ENCODE data around the gene RAB42. TPM values are rescaled to one million over a fixed set of nuclear protein-coding genes. Genes with fewer than 3 reads are reported as not detected.

Gene RAB42
- total RNA-seq, 1 donor from 2014 or later = 2.5 TPM

DNA sequence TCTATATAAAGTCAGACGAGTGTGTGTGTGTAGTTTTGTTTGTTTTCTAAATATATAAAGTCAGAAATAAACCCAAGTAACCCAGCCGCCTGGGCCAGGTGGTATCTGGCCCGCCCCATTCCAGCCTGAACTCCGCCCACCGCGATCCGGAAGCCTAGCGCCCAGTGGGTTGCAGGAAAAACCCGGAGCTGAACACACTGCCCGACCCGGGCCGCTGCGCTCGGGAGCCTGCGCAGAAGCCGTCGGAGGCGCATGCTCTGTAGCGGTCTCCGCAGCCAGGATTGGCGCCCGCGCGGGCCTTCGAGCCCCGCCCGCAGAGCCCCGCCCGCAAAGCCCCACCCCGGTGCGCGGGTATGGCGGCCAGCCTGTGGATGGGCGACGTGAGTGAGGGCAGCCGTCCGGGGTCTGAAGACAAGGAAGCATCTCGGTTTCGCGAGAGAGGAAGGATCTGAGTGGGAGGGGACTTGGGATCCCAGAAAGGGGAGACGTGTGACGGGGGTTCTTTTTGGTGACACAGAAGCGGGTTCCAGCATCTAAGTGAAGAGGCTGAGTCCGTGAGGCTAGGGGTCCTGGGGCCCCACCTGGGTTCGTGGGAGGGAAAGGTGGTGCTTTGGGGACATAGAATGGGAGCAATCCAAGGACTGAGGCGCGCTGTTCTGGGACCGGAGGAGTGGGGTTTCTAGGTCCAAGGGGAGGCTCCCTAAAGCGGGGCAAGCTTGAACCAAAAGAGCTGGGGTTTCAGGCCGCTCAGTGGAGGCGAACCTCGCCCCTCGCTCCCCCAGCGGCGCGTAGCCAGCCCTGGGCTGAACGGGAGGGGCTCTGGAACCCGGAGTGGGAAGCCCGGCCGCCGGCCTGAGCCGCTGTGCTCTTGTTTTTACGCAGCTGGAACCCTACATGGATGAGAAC is 39.1 kb upstream of the RAB42 start, which contains the start of gene TRNAU1AP:
Gene TRNAU1AP (plus strand): TSS at position 328 of the 906 bp plus-strand sequence. CDS start 26 bp downstream, at position 354.
- intact Hi-C loops (cut with DNase I) = no loop called here
- peak within 1 kb of the TSS; percentile 71 to 95 for H3K4me3 ChIP-seq

DNA sequence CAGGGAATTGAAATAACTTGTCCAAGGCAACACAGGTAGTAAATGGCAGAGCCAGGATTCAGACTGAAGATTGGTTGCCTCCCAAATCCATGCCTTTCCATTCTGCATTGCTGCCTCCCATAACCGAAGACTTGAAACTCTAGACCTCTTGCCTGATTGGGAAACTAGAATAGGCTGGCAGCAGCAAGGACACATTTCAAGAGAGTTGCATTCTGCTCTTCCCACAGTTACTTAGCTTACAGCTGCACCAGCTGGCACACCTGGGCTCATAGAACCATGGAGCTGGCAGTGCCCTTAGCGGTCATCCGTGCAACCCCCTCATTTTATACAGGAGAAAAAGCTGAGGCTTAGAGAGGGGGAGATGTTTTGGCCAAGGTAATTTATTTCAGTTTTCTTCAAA is 31.2 kb upstream of the RAB42 start:
- Histone ChIP-seq H3K27me3 (no peaks in the 10 kb centered on the region), H3K4me3 (no peak overlapping the region), H3K9me3 (no peaks in the 10 kb centered on the region), H3K27ac (no peak overlapping the region), H3K36me3 (peaks cover 4 to 92% of the 10 kb centered on the region in 2 donors), H3K4me1 (no peaks in the 10 kb centered on the region)
- intact Hi-C loops (cut with DNase I) = no loop called here
- DNase-seq (ENCODE audit: extremely low spot score in 2 of 2) = no peak
- TF ChIP-seq POLR2A (IDR thresholded peaks at IDR 0.05) (no peak), POLR2AphosphoS5 (IDR thresholded peaks at IDR 0.05; ENCODE audit: insufficient read depth in 1 of 2, low read depth in 1 of 2) (no peak)

More for the DNA sequence above, 39.1 kb upstream of the RAB42 start, which contains the start of gene TRNAU1AP:
- Histone ChIP-seq H3K27ac (peak within 1 kb of the TSS; percentile 95), H3K36me3 (peaks cover 4 to 25% of the 10 kb centered on the region in 2 donors), H3K27me3 (no peaks in the 10 kb centered on the region), H3K4me1 (peaks cover 19% of the 10 kb centered on the region), H3K9me3 (no peaks in the 10 kb centered on the region)
- DNase-seq (ENCODE audit: extremely low spot score in 2 of 2) = peak in 1 of 2 donors; percentile 96
- TF ChIP-seq POLR2A (IDR thresholded peaks at IDR 0.05) (peak in 1 of 2 donors; percentile 85), POLR2AphosphoS5 (IDR thresholded peaks at IDR 0.05; ENCODE audit: insufficient read depth in 1 of 2, low read depth in 1 of 2) (peak; percentile 97)
- TF ChIP-seq, protein P1, sequence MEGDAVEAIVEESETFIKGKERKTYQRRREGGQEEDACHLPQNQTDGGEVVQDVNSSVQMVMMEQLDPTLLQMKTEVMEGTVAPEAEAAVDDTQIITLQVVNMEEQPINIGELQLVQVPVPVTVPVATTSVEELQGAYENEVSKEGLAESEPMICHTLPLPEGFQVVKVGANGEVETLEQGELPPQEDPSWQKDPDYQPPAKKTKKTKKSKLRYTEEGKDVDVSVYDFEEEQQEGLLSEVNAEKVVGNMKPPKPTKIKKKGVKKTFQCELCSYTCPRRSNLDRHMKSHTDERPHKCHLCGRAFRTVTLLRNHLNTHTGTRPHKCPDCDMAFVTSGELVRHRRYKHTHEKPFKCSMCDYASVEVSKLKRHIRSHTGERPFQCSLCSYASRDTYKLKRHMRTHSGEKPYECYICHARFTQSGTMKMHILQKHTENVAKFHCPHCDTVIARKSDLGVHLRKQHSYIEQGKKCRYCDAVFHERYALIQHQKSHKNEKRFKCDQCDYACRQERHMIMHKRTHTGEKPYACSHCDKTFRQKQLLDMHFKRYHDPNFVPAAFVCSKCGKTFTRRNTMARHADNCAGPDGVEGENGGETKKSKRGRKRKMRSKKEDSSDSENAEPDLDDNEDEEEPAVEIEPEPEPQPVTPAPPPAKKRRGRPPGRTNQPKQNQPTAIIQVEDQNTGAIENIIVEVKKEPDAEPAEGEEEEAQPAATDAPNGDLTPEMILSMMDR (IDR thresholded peaks at IDR 0.05) = peak in 2 of 3 experiments; percentile 28 to 40

DNA sequence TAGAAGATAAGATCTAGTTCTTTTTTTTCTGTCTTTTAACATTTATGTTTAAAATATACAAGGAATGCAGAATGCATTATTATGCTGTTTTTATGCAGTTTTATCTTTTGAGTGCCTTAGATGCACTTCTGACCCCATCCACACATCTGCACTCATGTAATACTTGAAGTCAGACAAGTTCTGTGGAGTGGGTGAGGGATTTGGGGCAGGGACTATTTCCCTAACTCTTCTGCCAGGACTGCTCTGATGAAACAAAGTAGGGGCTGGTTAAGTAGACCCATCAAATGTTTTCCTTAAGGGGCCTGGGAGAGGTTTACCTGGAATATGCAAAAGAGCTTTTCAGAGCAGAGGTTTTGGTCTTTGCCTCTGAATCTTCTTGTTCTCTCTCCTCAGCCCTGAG is 27.8 kb upstream of the RAB42 start:
- no peak overlapping the region for H3K27ac ChIP-seq
- H3K9me3 ChIP-seq = no peaks in the 10 kb centered on the region
- H3K27me3 ChIP-seq = no peaks in the 10 kb centered on the region
- TF ChIP-seq, protein P1 (IDR thresholded peaks at IDR 0.05) = no peak
- TF ChIP-seq POLR2A (IDR thresholded peaks at IDR 0.05) = no peak
- no peak for TF ChIP-seq POLR2AphosphoS5 (IDR thresholded peaks at IDR 0.05; ENCODE audit: insufficient read depth in 1 of 2, low read depth in 1 of 2)
- H3K4me3 ChIP-seq = no peak overlapping the region
- intact Hi-C loops (cut with DNase I) = no loop called here
- no peak for DNase-seq (ENCODE audit: extremely low spot score in 2 of 2)
- H3K36me3 ChIP-seq = peaks cover 0 to 93% of the 10 kb centered on the region in 2 donors
- no peaks in the 10 kb centered on the region for H3K4me1 ChIP-seq

DNA sequence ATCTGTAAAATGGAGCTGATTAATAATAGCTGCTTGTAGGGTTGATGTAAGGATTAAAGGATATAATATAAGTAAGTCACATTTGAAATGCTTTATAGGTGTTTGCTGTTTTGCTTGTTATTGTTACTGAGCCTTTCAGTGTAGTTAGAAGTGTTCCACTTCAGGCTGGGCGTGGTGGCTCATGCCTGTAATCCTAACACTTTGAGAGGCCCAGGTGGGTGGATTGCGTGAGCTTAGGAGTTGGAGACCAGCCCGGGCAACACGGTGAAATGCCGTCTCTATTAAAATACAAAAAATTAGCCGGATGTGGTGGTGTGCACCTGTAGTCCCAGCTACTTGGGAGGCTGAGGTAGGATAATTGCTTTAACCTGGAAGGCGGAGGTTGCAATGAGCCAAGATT is 27.0 kb upstream of the RAB42 start:
- Histone ChIP-seq H3K9me3 (no peaks in the 10 kb centered on the region), H3K4me3 (no peak overlapping the region), H3K36me3 (peaks cover 0 to 85% of the 10 kb centered on the region in 2 donors), H3K27ac (no peak overlapping the region), H3K4me1 (no peaks in the 10 kb centered on the region), H3K27me3 (no peaks in the 10 kb centered on the region)
- intact Hi-C loops (cut with DNase I) = no loop called here
- no peak for DNase-seq (ENCODE audit: extremely low spot score in 2 of 2)
- no peak for TF ChIP-seq POLR2AphosphoS5 (IDR thresholded peaks at IDR 0.05; ENCODE audit: insufficient read depth in 1 of 2, low read depth in 1 of 2)
- TF ChIP-seq POLR2A (IDR thresholded peaks at IDR 0.05) = no peak
- TF ChIP-seq, protein P1 (IDR thresholded peaks at IDR 0.05) = no peak

DNA sequence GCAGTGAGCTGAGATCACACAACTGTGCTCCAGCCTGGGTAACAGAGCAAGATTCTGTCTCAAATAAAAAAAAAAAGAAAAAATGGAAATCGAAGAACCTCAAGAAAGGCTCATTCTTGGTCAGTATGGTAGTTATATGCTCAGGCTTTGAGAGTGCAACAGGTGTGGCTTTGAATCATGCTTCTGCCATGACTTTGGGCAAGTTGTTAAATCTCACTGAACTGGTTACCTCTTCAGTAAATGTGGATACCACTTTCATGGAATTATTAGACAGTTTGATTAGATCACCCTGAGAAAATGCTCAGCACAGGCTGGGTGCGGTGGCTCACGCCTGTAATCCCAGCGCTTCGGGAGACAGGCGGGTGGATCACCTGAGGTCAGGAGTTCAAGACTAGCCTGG is 26.3 kb upstream of the RAB42 start:
- TF ChIP-seq, protein P1 (IDR thresholded peaks at IDR 0.05) = no peak
- no peak for TF ChIP-seq POLR2AphosphoS5 (IDR thresholded peaks at IDR 0.05; ENCODE audit: insufficient read depth in 1 of 2, low read depth in 1 of 2)
- TF ChIP-seq POLR2A (IDR thresholded peaks at IDR 0.05) = no peak
- Histone ChIP-seq H3K4me3 (no peak overlapping the region), H3K9me3 (no peaks in the 10 kb centered on the region), H3K27ac (no peak overlapping the region), H3K36me3 (peaks cover 0 to 80% of the 10 kb centered on the region in 2 donors), H3K27me3 (no peaks in the 10 kb centered on the region), H3K4me1 (no peaks in the 10 kb centered on the region)
- intact Hi-C loops (cut with DNase I) = no loop called here
- no peak for DNase-seq (ENCODE audit: extremely low spot score in 2 of 2)

Measured in vagina (tissue), 2 donors.